Stimulated activated CD8-positive, alpha-beta memory T cell treated with anti-CD3 and anti-CD28 coated beads, Interleukin-4, amount 100 ng/mL, for 4 hours (primary cell): Measurements from ENCODE around the gene KCNB1.

ENCODE experiments used
- DNase-seq, 2 donors: peaks; one replicate each; pipeline ENCODE4 v3.0.0-alpha.2; 2020; ENCODE audit warnings: low read depth in 2 of 2, low spot score in 1 of 2

The KCNB1 gene

DNA sequence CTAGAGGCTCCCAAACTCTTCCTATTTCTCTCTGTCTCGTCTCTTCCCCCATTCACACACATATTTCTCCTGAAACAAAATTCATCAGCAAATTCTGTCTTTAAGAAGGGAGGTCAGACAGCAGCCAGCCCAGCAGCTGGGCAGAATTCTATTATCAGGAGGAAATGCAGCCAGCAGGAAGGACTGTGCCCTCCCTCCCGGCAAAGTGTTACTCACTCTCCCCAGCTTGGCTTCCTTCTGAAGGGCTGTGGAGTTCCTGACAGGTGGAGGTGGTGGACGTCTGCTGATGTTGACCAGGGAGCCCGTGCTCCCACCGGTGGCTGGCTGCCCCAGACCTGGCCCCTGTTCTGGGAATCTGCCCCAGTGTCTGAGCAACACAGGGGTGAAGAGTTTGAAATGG lies 37.3 kb downstream of the KCNB1 start:
- no peak for DNase-seq

DNA sequence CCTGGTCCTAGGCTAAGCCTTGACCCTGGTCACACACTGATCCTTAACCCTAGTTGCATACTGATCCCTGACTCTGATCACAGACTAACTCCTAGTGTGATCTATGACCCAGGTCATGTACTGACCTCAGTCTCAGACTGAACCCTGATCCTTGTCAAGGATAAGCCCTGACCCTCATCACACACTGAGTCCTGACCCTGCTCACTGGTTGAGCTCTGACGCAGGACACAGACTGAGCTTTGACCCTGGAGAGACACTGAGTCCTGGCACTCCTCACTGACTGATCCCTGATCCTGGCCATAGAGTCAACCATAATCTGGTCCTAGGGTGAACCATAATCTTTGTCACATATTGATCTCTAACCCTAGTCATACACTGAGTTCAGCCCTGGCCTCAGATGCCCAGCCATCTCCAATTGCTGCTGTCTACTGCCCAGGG lies 37.9 kb downstream of the KCNB1 start:
- no peak for DNase-seq

DNA sequence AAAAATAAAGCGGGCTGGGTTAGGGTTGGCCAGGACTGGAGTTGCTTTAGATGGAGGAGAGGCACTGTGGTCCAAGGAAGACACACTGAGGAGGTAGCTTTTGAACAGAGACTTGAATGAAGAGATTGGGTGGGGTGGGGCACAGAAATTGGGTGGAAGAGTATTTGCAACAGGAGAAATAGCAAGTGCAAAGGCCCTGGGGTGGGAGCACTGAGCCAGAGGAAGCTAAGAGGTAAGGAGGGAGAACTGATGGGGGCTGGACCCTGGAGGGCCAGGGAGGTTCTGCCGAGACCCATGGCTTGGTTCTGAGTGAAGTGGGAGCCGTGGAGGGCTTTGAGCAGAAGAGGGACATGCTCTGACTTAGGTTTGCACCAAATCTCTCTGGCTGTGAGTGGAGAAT lies 45.4 kb downstream of the KCNB1 start:
- DNase-seq = no peak

GRCh38 chr20:49435639-49436038 lies 46.8 kb downstream of the KCNB1 start:
- no peak for DNase-seq

DNA sequence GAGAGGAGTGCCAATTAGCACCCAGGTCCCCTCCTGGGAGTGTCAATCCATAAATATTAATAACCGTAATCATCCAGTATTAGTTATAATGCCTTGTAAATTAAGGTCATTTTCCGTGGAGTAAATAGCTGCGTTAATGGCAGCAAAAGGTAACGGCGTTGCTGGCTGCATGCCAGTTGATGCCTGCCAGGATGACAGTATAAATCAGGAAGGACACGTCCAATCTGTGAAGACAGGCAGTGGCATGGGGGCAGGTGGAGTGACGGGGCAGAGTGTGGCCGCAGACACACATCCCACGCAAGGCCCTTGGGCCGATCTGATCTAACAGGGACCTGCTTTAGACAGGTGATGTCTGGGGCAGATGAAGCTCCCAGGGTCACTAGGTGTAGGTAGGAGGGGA lies 49.1 kb downstream of the KCNB1 start:
- DNase-seq = no peak

DNA sequence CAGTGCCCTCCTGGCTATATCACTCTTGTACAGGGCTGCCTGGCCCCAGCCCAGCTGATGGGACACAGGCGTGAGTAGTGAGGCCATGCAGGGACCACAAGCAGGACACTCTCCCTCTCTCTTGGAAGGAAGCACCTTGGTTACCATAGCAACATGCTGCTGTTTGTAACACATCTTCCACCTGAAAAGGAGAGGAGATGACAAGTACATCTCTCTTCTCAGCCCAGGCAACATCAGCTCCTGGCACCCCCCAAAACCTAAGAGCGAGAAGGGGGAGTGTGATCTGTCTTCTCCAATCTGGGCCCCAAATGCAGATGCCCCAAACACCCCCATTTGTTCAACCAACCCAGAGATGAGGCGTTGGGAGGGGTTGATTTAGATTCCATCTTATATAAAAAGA lies 49.9 kb downstream of the KCNB1 start:
- DNase-seq = no peak

DNA sequence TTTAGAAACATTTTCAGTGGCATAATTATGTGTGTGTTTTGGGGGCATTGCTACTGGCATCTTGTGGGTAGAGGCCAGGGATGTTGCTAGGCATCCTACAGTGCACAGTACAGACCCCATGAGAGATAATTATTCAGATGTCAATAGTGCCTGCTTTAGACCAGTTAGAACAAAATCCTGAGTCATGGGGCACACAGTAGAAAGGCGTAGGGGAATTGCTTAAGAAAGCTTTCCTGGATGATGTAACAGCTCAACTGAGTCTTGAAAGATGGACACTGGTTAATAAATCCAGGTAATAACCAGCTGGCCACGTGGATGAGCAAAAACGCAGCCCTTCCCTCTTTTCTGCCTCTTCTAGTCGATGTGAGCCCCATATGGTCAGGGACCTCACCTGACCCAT lies 51.1 kb downstream of the KCNB1 start:
- no peak for DNase-seq

GRCh38 chr20:49430320-49430719 lies 52.1 kb downstream of the KCNB1 start:
- no peak for DNase-seq

GRCh38 chr20:49427751-49428518 lies 54.5 kb downstream of the KCNB1 start:
- no peak for DNase-seq

GRCh38 chr20:49426873-49427272 lies 55.6 kb downstream of the KCNB1 start:
- no peak for DNase-seq

DNA sequence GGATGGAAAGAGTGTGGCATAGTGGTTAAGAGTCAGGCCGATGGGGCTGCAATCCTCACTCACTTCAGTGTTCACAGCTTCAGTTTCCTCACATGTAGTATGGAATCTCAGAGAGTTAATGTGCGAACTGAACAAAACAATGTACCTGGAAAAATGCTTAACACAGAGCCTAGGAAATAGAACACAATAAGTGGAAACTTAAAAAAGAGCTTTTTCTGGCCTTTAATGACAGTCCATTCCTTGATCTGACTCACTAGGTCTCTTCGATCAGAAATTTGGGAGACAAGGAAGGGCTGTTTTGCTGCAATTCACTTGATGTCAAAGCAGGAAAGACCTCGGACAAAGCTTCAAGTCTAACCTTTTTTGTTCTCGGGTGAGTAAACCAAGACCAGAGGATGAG lies 56.1 kb downstream of the KCNB1 start:
- DNase-seq = no peak

DNA sequence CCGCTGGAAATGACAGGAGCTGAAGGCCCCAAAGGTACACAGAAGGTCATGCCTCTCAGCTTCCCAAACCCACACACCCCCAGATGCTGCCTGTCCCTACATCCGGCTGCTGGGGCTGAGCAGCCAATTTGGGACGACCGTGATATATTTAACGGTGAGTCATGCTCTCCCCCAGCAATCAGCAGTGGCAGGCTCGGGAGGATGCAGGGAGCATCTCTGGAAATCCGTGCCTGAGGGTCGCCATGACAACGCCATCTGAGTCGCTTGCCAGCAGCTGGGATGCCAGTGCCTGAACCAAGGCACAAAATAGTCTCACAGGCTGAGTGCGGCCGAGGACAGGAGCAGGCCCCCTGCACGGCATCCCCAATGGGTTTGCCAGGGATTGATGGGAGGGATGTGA lies 57.9 kb downstream of the KCNB1 start:
- no peak for DNase-seq

- no peak for DNase-seq
Measured at GRCh38 chr20:49422161-49422560, 60.3 kb downstream of the KCNB1 start.

- no peak for DNase-seq
Measured at GRCh38 chr20:49420811-49421295, 61.6 kb downstream of the KCNB1 start.

GRCh38 chr20:49420292-49420691 lies 62.2 kb downstream of the KCNB1 start:
- no peak for DNase-seq

- no peak for DNase-seq
Measured at GRCh38 chr20:49419785-49420184, 62.7 kb downstream of the KCNB1 start.

GRCh38 chr20:49418809-49419208 lies 63.7 kb downstream of the KCNB1 start:
- no peak for DNase-seq

- DNase-seq = no peak
Measured at GRCh38 chr20:49417843-49418555, 64.5 kb downstream of the KCNB1 start.

GRCh38 chr20:49415668-49416044 lies 66.8 kb downstream of the KCNB1 start:
- no peak for DNase-seq

GRCh38 chr20:49415005-49415667 lies 67.3 kb downstream of the KCNB1 start:
- DNase-seq = no peak

- DNase-seq = no peak
Measured at GRCh38 chr20:49413677-49414076, 68.8 kb downstream of the KCNB1 start.

- no peak for DNase-seq
Measured at GRCh38 chr20:49412953-49413352, 69.5 kb downstream of the KCNB1 start.
